Gastrocnemius medialis (tissue), 4 donors: ENCODE data around the gene CHST14. TPM values are rescaled to one million over a fixed set of nuclear protein-coding genes. Genes with fewer than 3 reads are reported as not detected.
"Not testable (repeated sequence)": the region's sequence is repeated elsewhere in the genome, so short reads cannot be mapped to it uniquely, and the experiment has no call there.

Source experiments
- ATAC-seq, 2 donors: fragments of 150-250 bp; one replicate each; pipeline ENCODE4 v1.9.1; 2016
- DNase-seq, 2 donors: peaks; one replicate each; pipeline ENCODE4 v3.0.0-alpha.2; 2019
- H3K27ac ChIP-seq, 4 donors: fragments of 200-600 bp; sonication (generic); 1 replicate in 1 of 4; 2 replicates in 3 of 4; pipeline ENCODE4 v1.5.1; 2016 to 2018; ENCODE audit warnings: mild to moderate bottlenecking in 2 of 4, moderate library complexity in 1 of 4
- H3K27me3 ChIP-seq, 3 donors: fragments of 200-600 bp; sonication (generic) in 2 of 3; 1 replicate in 1 of 3; 2 replicates in 2 of 3; pipeline versions ENCODE4 v1.5.1 to v1.6.0; 2016 to 2019; ENCODE audit warnings: mild to moderate bottlenecking in 1 of 3, moderate library complexity in 1 of 3
- H3K36me3 ChIP-seq, 2 donors: fragments of 200-600 bp; sonication (generic) in 1 of 2; one replicate each; pipeline ENCODE4 v1.5.1; 2017 to 2018
- H3K4me1 ChIP-seq, 2 donors: fragments of 200-600 bp; sonication (generic) in 1 of 2; one replicate each; pipeline ENCODE4 v1.5.1; 2016 to 2017; ENCODE audit warnings: mild to moderate bottlenecking in 2 of 2
- H3K4me3 ChIP-seq, 4 donors: fragments of 200-600 bp; sonication (generic) in 3 of 4; 1 replicate in 1 of 4; 2 replicates in 3 of 4; pipeline ENCODE4 v1.5.1; 2016 to 2019; ENCODE audit warnings: mild to moderate bottlenecking in 2 of 4
- H3K9me3 ChIP-seq, 3 donors: fragments of 200-600 bp; sonication (generic) in 2 of 3; 1 replicate in 1 of 3; 2 replicates in 2 of 3; pipeline ENCODE4 v1.5.1; 2016 to 2019
- POLR2A ChIP-seq, 2 donors: fragments of 450-650 bp; IDR thresholded peaks; one replicate each; pipeline ENCODE4 v1.6.1; 2017; ENCODE audit warnings: antibody characterized with exemption in 2 of 2, mild to moderate bottlenecking in 2 of 2, moderate library complexity in 2 of 2
- in situ Hi-C, 4 donors: fragments of 200-750 bp; cut with MboI; loops; one replicate each; pipeline versions ENCODE4 v1.15.0 to v1.8.0; 2017; ENCODE audit warnings: low sequenced_read_pairs in 4 of 4
- intact Hi-C: fragments of 100-400 bp; cut with DNase I; formaldehyde crosslinking; loops from one replicate; pipeline ENCODE4 v1.15.1; 2023; ENCODE audit warnings: low total_unique reads
- total RNA-seq, 4 donors: library from RNA; depleted of rRNA; stranded (reverse); fragments of >200 nt; gene quantifications; one replicate each; pipeline versions ENCODE4 v1.1.0 to v1.2.3, GENCODE V29; 2016
- TF ChIP-seq, protein P1 (sequence below), 5 experiments: fragments of 450-650 bp in 3 of 5; fragments of 200-600 bp in 2 of 5; sonication (generic) in 2 of 5; IDR thresholded peaks in 4 of 5; conservative IDR thresholded peaks in 1 of 5; 1 replicate in 4 of 5; 2 replicates in 1 of 5; pipeline ENCODE4 v1.5.1; 2016 to 2019; ENCODE audit warnings: antibody characterized with exemption in 5 of 5, mild to moderate bottlenecking in 3 of 5, moderate library complexity in 3 of 5

Gene CHST14
- total RNA-seq, 4 donors from 2014 or later, result 3.0 to 5.2 (median 3.9) TPM

GRCh38 chr15:40449275-40449674 is 21.5 kb upstream of the CHST14 start:
- Histone ChIP-seq H3K4me3 (no peak overlapping the region), H3K36me3 (no peaks in the 10 kb centered on the region), H3K9me3 (no peaks in the 10 kb centered on the region), H3K4me1 (peaks cover 0 to 5% of the 10 kb centered on the region in 2 donors), H3K27ac (no peak overlapping the region), H3K27me3 (no peaks in the 10 kb centered on the region)
- DNase-seq, result no peak
- TF ChIP-seq POLR2A (IDR thresholded peaks at IDR 0.05), result no peak
- TF ChIP-seq, protein P1, sequence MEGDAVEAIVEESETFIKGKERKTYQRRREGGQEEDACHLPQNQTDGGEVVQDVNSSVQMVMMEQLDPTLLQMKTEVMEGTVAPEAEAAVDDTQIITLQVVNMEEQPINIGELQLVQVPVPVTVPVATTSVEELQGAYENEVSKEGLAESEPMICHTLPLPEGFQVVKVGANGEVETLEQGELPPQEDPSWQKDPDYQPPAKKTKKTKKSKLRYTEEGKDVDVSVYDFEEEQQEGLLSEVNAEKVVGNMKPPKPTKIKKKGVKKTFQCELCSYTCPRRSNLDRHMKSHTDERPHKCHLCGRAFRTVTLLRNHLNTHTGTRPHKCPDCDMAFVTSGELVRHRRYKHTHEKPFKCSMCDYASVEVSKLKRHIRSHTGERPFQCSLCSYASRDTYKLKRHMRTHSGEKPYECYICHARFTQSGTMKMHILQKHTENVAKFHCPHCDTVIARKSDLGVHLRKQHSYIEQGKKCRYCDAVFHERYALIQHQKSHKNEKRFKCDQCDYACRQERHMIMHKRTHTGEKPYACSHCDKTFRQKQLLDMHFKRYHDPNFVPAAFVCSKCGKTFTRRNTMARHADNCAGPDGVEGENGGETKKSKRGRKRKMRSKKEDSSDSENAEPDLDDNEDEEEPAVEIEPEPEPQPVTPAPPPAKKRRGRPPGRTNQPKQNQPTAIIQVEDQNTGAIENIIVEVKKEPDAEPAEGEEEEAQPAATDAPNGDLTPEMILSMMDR (IDR thresholded peaks at IDR 0.05 in 4 of 5, conservative IDR thresholded peaks at IDR 0.05 in 1 of 5), result no peak
- intact Hi-C loops (loop anchor here (10.0 kb wide), 1 partner anchor 116 kb away; the partner anchor contains the start of genes CCDC32 and RPUSD2), in situ Hi-C loops (no loop called here)
- no peak for ATAC-seq

GRCh38 chr15:40450047-40450446 is 20.7 kb upstream of the CHST14 start:
- no peaks in the 10 kb centered on the region for H3K9me3 ChIP-seq
- peaks cover 0 to 5% of the 10 kb centered on the region in 2 donors for H3K4me1 ChIP-seq
- in situ Hi-C loops (no loop called here), intact Hi-C loops (no loop called here)
- no peaks in the 10 kb centered on the region for H3K27me3 ChIP-seq
- H3K4me3 ChIP-seq, result no peak overlapping the region
- TF ChIP-seq POLR2A (IDR thresholded peaks at IDR 0.05), result no peak
- TF ChIP-seq, protein P1 (IDR thresholded peaks at IDR 0.05 in 4 of 5, conservative IDR thresholded peaks at IDR 0.05 in 1 of 5), result no peak
- no peak for ATAC-seq
- no peak overlapping the region for H3K27ac ChIP-seq
- DNase-seq, result no peak
- no peaks in the 10 kb centered on the region for H3K36me3 ChIP-seq

DNA sequence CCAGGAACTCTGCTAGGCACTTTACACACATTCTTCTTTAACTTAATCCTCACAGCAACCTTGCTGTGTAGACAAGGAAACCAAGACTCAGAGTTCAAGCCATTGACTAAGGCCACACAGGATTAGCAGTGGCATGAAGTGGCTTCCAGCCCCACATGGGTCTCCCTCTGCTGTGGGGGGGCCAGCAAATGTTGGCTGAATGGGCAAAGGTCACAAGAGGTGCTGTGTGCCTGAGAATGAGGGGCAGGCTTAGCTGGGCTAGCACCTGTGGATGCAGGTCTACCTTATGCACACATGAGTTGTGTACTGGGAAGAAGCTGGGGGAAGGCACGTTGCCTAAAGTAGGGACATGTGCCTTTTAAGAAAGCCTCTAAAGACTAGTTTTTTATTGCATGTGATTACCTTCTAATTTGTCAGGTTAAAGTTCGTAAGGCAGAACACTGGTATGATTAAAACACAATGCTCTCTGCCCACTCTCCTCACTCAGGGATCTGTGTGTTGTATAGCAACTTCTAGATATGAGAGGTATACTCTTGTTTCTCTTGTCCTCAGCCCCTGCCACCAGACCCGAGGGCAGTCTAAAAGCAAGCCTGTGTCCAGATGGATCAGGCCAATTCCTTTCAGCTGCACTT is 19.1 kb upstream of the CHST14 start:
- no peak overlapping the region for H3K4me3 ChIP-seq
- no peaks in the 10 kb centered on the region for H3K9me3 ChIP-seq
- H3K27ac ChIP-seq, result no peak overlapping the region
- in situ Hi-C loops, result no loop called here
- no peaks in the 10 kb centered on the region for H3K27me3 ChIP-seq
- peaks cover 3 to 5% of the 10 kb centered on the region in 2 donors for H3K4me1 ChIP-seq
- ATAC-seq, result no peak
- no peak for TF ChIP-seq POLR2A (IDR thresholded peaks at IDR 0.05)
- TF ChIP-seq, protein P1 (IDR thresholded peaks at IDR 0.05 in 4 of 5, conservative IDR thresholded peaks at IDR 0.05 in 1 of 5), result no peak
- intact Hi-C loops, result no loop called here
- no peak for DNase-seq
- no peaks in the 10 kb centered on the region for H3K36me3 ChIP-seq

GRCh38 chr15:40452296-40453090 is 18.3 kb upstream of the CHST14 start:
- no peaks in the 10 kb centered on the region for H3K36me3 ChIP-seq
- in situ Hi-C loops (no loop called here), intact Hi-C loops (no loop called here)
- peaks cover 3 to 5% of the 10 kb centered on the region in 2 donors for H3K4me1 ChIP-seq
- TF ChIP-seq, protein P1 (IDR thresholded peaks at IDR 0.05 in 4 of 5, conservative IDR thresholded peaks at IDR 0.05 in 1 of 5), result no peak
- no peak for TF ChIP-seq POLR2A (IDR thresholded peaks at IDR 0.05)
- no peaks in the 10 kb centered on the region for H3K27me3 ChIP-seq
- no peak overlapping the region for H3K27ac ChIP-seq
- ATAC-seq, result no peak
- no peak for DNase-seq
- no peak overlapping the region for H3K4me3 ChIP-seq
- no peaks in the 10 kb centered on the region for H3K9me3 ChIP-seq

DNA sequence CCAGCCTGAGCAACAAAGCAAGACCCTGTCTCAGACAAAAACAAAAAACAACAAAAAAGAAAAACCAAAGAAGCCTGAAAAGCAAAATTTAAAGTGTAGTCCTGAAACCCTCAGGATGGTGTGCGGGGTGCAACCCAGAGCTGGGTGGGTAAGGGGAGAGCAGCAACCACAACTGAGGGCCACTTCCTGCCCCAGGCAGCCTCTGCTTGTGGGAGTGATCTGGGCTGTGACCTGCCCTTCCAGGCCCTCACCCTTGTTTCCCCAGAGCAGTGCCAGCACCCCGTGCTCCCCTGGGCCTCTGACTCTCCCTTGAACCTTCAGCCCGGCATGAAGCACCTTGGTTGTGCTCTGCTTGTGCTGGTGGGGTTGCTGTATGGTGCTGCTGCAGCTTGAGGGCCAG is 16.8 kb upstream of the CHST14 start:
- in situ Hi-C loops, H3K9me3 ChIP-seq, H3K4me3 ChIP-seq, H3K27ac ChIP-seq, ATAC-seq, H3K36me3 ChIP-seq, DNase-seq, intact Hi-C loops, H3K27me3 ChIP-seq, H3K4me1 ChIP-seq: not testable (repeated sequence)
